Left lung (tissue), 10 donors: ENCODE measurements around the gene ACO1. TPM values are rescaled to one million over a fixed set of nuclear protein-coding genes. Genes with fewer than 3 reads are reported as not detected.

Source experiments
- ATAC-seq: fragments of 200-7000 bp; cut with Tn5 transposase; one replicate; pipeline ENCODE4 v1.9.1; 2020; ENCODE audit warnings: moderate library complexity
- DNase-seq, 4 donors: peaks; one replicate each; pipeline ENCODE4 v3.0.0-alpha.2; 2013 to 2020
- H3K27ac ChIP-seq, 2 donors: fragments of 200-600 bp; sonication (generic) in 1 of 2; one replicate each; pipeline versions ENCODE4 v1.5.0 to v1.8.0; 2020 to 2021
- H3K27me3 ChIP-seq, 2 donors: fragments of 200-600 bp; sonication (generic) in 1 of 2; one replicate each; pipeline versions ENCODE4 v1.5.0 to v1.8.0; 2020 to 2021
- H3K36me3 ChIP-seq, 2 donors: fragments of 200-600 bp; sonication (generic) in 1 of 2; one replicate each; pipeline versions ENCODE4 v1.5.0 to v1.8.0; 2020 to 2021
- H3K4me1 ChIP-seq, 2 donors: fragments of 200-600 bp; one replicate each; pipeline ENCODE4 v1.8.0; 2021
- H3K4me3 ChIP-seq, 2 donors: fragments of 200-600 bp; sonication (generic) in 1 of 2; one replicate each; pipeline versions ENCODE4 v1.5.0 to v1.8.0; 2020 to 2021; ENCODE audit warnings: mild to moderate bottlenecking in 1 of 2
- H3K9me3 ChIP-seq, 2 donors: fragments of 200-600 bp; sonication (generic) in 1 of 2; one replicate each; pipeline versions ENCODE4 v1.5.0 to v1.8.0; 2020 to 2021
- CTCF ChIP-seq, 2 donors: fragments of 200-600 bp; sonication (generic) in 1 of 2; IDR thresholded peaks; one replicate each; pipeline versions ENCODE4 v1.5.0 to v1.8.0; 2021; ENCODE audit warnings: antibody characterized with exemption in 2 of 2
- intact Hi-C, 2 donors: fragments of 100-400 bp; cut with DNase I; formaldehyde crosslinking; loops; one replicate each; pipeline versions ENCODE4 v1.11.2 to v1.14.2; 2022
- polyA plus RNA-seq, 6 donors: library from polyadenylated mRNA; unstranded; fragments of 120-200 nt; gene quantifications; one replicate each; pipeline ENCODE4 v1.2.1, GENCODE V29; 2013; ENCODE audit not compliant: insufficient read length in 6 of 6
- total RNA-seq, 2 donors: library from RNA; stranded (reverse); fragmentation: NEBNext Ultra II Directional; extraction: Animal tissue kit (Norgen Biotek cat#: 25700); gene quantifications; one replicate each; pipeline ENCODE4 v1.2.1, GENCODE V29; 2021
- donor health status: DM: no; HTN: yes; CAD: no.
- donor health status: DM: no; HTN: no; CAD: no.

The ACO1 gene
- total and polyA plus RNA-seq, 8 donors, result 28.6 to 45.1 (median 32.2) TPM

DNA sequence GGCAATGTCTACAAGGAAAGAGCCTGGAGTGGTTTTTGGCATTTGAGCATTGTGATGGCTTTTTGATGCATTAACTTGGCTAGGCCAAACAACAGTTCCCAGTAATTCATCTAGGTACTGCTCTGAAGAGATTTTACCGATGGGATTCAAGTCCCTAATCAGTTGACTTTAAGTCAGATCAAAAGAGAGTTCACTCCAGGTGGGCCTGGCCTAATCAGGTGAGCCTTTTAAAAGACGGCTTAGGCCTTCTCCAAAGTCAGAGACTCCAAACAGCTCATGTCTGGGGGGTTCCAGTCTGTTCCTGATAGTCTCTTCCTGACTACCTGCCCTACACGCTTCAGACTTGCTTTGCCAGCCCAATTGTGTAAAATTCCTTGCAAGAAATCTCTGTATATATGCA, 87.9 kb downstream of the ACO1 start:
- ATAC-seq, result no peak
- TF ChIP-seq CTCF (IDR thresholded peaks at IDR 0.05), result no peak
- Histone ChIP-seq H3K36me3 (peaks cover 0 to 92% of the 10 kb centered on the region in 2 donors), H3K4me1 (no peaks in the 10 kb centered on the region), H3K9me3 (no peaks in the 10 kb centered on the region), H3K27ac (no peak overlapping the region), H3K27me3 (no peaks in the 10 kb centered on the region), H3K4me3 (no peak overlapping the region)
- intact Hi-C loops, result no loop called here
- DNase-seq, result no peak

DNA sequence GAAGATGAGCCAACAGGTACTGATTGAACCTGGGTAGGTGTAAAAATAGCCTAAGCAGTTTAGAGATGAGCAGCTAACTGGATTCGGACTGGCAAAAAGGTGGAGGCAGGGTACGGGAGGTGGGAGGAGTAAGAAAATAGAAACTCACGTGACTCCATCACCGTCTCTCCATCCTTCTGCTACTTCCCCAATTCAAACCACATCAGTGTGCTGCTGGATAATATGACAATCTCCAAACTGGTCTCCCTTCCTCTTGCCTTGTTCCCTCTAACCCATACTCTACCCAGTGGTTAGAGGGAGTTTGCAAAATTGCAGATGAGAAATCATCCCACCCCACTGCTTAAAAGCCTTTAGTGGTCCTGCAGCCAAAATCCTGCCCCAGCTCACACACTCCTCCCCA, 98.9 kb downstream of the ACO1 start:
- intact Hi-C loops, result no loop called here
- Histone ChIP-seq H3K27me3 (no peaks in the 10 kb centered on the region), H3K4me3 (no peak overlapping the region), H3K9me3 (no peaks in the 10 kb centered on the region), H3K4me1 (no peaks in the 10 kb centered on the region), H3K36me3 (peaks cover 0 to 98% of the 10 kb centered on the region in 2 donors), H3K27ac (no peak overlapping the region)
- DNase-seq (no peak), ATAC-seq (no peak)
- TF ChIP-seq CTCF (IDR thresholded peaks at IDR 0.05), result no peak

- Histone ChIP-seq H3K36me3 (peaks cover 0 to 90% of the 10 kb centered on the region in 2 donors), H3K27ac (no peak overlapping the region), H3K9me3 (no peaks in the 10 kb centered on the region), H3K4me3 (no peak overlapping the region), H3K27me3 (no peaks in the 10 kb centered on the region), H3K4me1 (no peaks in the 10 kb centered on the region)
- intact Hi-C loops, result no loop called here
- ATAC-seq, result no peak
- TF ChIP-seq CTCF (IDR thresholded peaks at IDR 0.05), result no peak
- DNase-seq, result no peak
Measured at GRCh38 chr9:32486839-32487562, 102.6 kb downstream of the ACO1 start.

DNA sequence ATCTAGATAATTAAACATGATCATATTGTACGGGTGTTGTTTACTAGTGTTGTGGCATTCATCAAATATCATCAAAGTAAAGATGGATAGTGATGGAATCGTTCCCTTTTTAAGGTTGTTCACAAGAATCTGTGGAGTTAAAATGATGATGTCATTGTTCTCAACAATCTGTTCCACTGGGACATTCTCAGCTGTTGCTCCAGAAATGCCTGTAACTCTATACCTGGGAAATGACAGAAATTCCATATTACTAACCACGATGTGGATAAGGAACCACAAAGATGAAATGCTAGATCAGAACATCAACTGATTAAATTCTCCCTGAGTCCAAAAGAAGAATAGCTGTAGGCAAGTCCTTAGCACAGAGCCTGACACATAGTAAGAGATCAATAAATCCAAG, 103.5 kb downstream of the ACO1 start:
- H3K4me1 ChIP-seq, result no peaks in the 10 kb centered on the region
- TF ChIP-seq CTCF (IDR thresholded peaks at IDR 0.05), result no peak
- intact Hi-C loops, result no loop called here
- H3K36me3 ChIP-seq, result peaks cover 0 to 88% of the 10 kb centered on the region in 2 donors
- no peak overlapping the region for H3K27ac ChIP-seq
- no peak overlapping the region for H3K4me3 ChIP-seq
- ATAC-seq, result no peak
- DNase-seq, result no peak
- H3K27me3 ChIP-seq, result no peaks in the 10 kb centered on the region
- no peaks in the 10 kb centered on the region for H3K9me3 ChIP-seq

DNA sequence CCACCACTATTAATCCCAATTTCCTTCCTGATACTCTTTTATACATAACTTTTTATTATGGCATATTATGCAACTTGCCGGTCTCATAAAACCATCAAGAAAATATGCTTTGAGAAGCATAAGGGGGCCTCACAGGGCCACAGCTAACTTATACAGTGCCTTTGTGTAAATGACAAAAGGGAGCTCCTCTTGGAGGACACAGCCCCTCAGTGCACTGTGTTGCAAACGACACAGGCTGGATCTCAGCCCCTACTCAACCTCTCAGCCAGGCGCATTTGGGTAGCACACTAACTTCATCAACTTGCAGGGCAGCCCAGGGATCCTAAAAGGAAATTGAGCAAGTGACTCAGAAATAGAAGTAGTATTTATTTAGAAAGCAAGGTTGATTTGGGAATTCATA, 106.2 kb downstream of the ACO1 start:
- Histone ChIP-seq H3K9me3 (no peaks in the 10 kb centered on the region), H3K36me3 (peaks cover 0 to 71% of the 10 kb centered on the region in 2 donors), H3K4me1 (no peaks in the 10 kb centered on the region), H3K4me3 (no peak overlapping the region), H3K27ac (no peak overlapping the region), H3K27me3 (no peaks in the 10 kb centered on the region)
- ATAC-seq, result no peak
- no peak for TF ChIP-seq CTCF (IDR thresholded peaks at IDR 0.05)
- no peak for DNase-seq
- intact Hi-C loops, result no loop called here
